CD14-positive monocyte (primary cell): Measurements from ENCODE around the gene MFAP3. TPM values are rescaled to one million over a fixed set of nuclear protein-coding genes. Genes with fewer than 3 reads are reported as not detected.

ENCODE experiments used
- DNase-seq, 3 donors: peaks; one replicate each; pipeline ENCODE4 v3.0.0-alpha.2; 2011 to 2022
- H2AFZ ChIP-seq: 2 replicates; pipeline ENCODE4 v1.6.0; 2012; ENCODE audit warnings: mild to moderate bottlenecking, low read depth, low read length, inconsistent platforms; ENCODE audit not compliant: insufficient read depth, poor library complexity, severe bottlenecking
- H3K27ac ChIP-seq, 2 donors: 1 replicate in 1 of 2; 2 replicates in 1 of 2; pipeline ENCODE4 v1.5.1; 2012 to 2013; ENCODE audit warnings: low read length in 2 of 2, control low read depth in 1 of 2, inconsistent platforms in 1 of 2, low read depth in 1 of 2, mild to moderate bottlenecking in 1 of 2
- H3K27me3 ChIP-seq, 2 donors: one replicate each; pipeline versions ENCODE4 v1.6.0 to v1.6.1; 2011 to 2013; ENCODE audit warnings: low read length in 2 of 2; ENCODE audit not compliant: control insufficient read depth in 2 of 2, insufficient read depth in 2 of 2
- H3K36me3 ChIP-seq, 2 donors: replicated peaks in 1 of 2; 1 replicate in 1 of 2; 2 replicates in 1 of 2; pipeline versions ENCODE4 v1.5.1 to v1.6.1; 2012 to 2013; ENCODE audit warnings: low read length in 2 of 2, control low read depth in 1 of 2, inconsistent platforms in 1 of 2, mild to moderate bottlenecking in 1 of 2; ENCODE audit not compliant: insufficient read depth in 2 of 2, control insufficient read depth in 1 of 2
- H3K4me1 ChIP-seq, 2 donors: 1 replicate in 1 of 2; 2 replicates in 1 of 2; pipeline versions ENCODE4 v1.5.1 to v1.6.1; 2012 to 2013; ENCODE audit warnings: low read length in 2 of 2, control low read depth in 1 of 2, inconsistent platforms in 1 of 2, mild to moderate bottlenecking in 1 of 2, moderate library complexity in 1 of 2; ENCODE audit not compliant: insufficient read depth in 2 of 2, control insufficient read depth in 1 of 2
- H3K4me2 ChIP-seq: replicated peaks from 2 replicates; pipeline ENCODE3; 2012; ENCODE audit warnings: low read length, moderate library complexity, mild to moderate bottlenecking; ENCODE audit not compliant: poor library complexity, severe bottlenecking; ENCODE audit errors: extremely low read depth
- H3K4me3 ChIP-seq, 3 experiments: fragments of 200-600 bp in 1 of 3; sonication (generic) in 1 of 3; replicated peaks in 1 of 3; 1 replicate in 2 of 3; 2 replicates in 1 of 3; pipeline ENCODE4 v1.5.1; 2011 to 2013; ENCODE audit warnings: low read length in 3 of 3, mild to moderate bottlenecking in 3 of 3, control low read depth in 2 of 3, low read depth in 2 of 3, inconsistent platforms in 1 of 3, moderate library complexity in 1 of 3
- H3K79me2 ChIP-seq: 2 replicates; pipeline ENCODE4 v1.6.0; 2012; ENCODE audit warnings: mild to moderate bottlenecking, control low read depth, inconsistent platforms, low read length, moderate library complexity; ENCODE audit not compliant: insufficient read depth
- H3K9ac ChIP-seq: 2 replicates; pipeline ENCODE4 v1.6.0; 2017; ENCODE audit warnings: low read length, mild to moderate bottlenecking; ENCODE audit not compliant: insufficient read depth, poor library complexity, severe bottlenecking
- H3K9me3 ChIP-seq, 2 donors: replicated peaks in 1 of 2; 1 replicate in 1 of 2; 2 replicates in 1 of 2; pipeline versions ENCODE4 v1.5.1 to v1.6.1; 2012 to 2013; ENCODE audit warnings: low read length in 2 of 2, control low read depth in 1 of 2; ENCODE audit not compliant: control insufficient read depth in 1 of 2, insufficient read depth in 1 of 2
- H4K20me1 ChIP-seq: 2 replicates; pipeline ENCODE4 v1.6.0; 2012; ENCODE audit warnings: mild to moderate bottlenecking, low read length, control low read depth, moderate library complexity; ENCODE audit not compliant: insufficient read depth
- H3K27ac Mint-ChIP-seq, 7 donors: one replicate each; pipeline ENCODE4 v1.8.0; 2020; ENCODE audit warnings: mild to moderate bottlenecking in 7 of 7, mixed read lengths in 7 of 7, moderate library complexity in 6 of 7, inconsistent platforms in 2 of 7
- H3K27me3 Mint-ChIP-seq, 3 donors: one replicate each; pipeline ENCODE4 v1.8.0; 2021 to 2022; ENCODE audit warnings: low read depth in 3 of 3, mild to moderate bottlenecking in 3 of 3, mixed read lengths in 3 of 3, moderate library complexity in 3 of 3, inconsistent platforms in 1 of 3
- H3K36me3 Mint-ChIP-seq, 2 donors: one replicate each; pipeline ENCODE4 v1.8.0; 2020; ENCODE audit warnings: mixed read lengths in 2 of 2, inconsistent platforms in 1 of 2, mild to moderate bottlenecking in 1 of 2
- H3K4me1 Mint-ChIP-seq: one replicate; pipeline ENCODE4 v1.8.0; 2020; ENCODE audit warnings: mild to moderate bottlenecking, mixed read lengths
- H3K4me3 Mint-ChIP-seq, 2 donors: one replicate each; pipeline ENCODE4 v1.8.0; 2020; ENCODE audit warnings: mild to moderate bottlenecking in 2 of 2, mixed read lengths in 2 of 2, moderate library complexity in 1 of 2
- H3K9me3 Mint-ChIP-seq, 7 donors: one replicate each; pipeline ENCODE4 v1.8.0; 2020 to 2022; ENCODE audit warnings: mixed read lengths in 7 of 7, mild to moderate bottlenecking in 6 of 7, moderate library complexity in 6 of 7, inconsistent platforms in 2 of 7
- WGBS: methylation state at CpG from one replicate; pipeline ENCODE4 v1.1.5; 2013; ENCODE audit warnings: missing lambda C conversion rate; ENCODE audit not compliant: insufficient coverage; 5-methylcytosine and 5-hydroxymethylcytosine counted together
- intact Hi-C, 2 donors: fragments of 100-400 bp; cut with micrococcal nuclease; formaldehyde crosslinking; loops; one replicate each; pipeline versions ENCODE4 v1.15.0 to v1.15.1; 2023
- polyA plus RNA-seq, 3 donors: library from polyadenylated mRNA; depleted of rRNA in 1 of 3; unstranded in 2 of 3; stranded (reverse) in 1 of 3; fragments of 300-500 nt in 2 of 3; fragments of >200 nt in 1 of 3; fragmentation: Illumina TruSeq in 2 of 3; gene quantifications; 1 replicate in 2 of 3; 2 replicates in 1 of 3; pipeline ENCODE4 v1.2.3, GENCODE V29; 2012 to 2021
- TF ChIP-seq, protein P1 (sequence below): fragments of 200-600 bp; IDR thresholded peaks from one replicate; pipeline ENCODE4 v1.8.0; 2022; ENCODE audit warnings: antibody characterized with exemption, mild to moderate bottlenecking

The MFAP3 gene
- polyA plus RNA-seq, 3 donors = 7.4 to 13.1 (median 8.6) TPM

DNA sequence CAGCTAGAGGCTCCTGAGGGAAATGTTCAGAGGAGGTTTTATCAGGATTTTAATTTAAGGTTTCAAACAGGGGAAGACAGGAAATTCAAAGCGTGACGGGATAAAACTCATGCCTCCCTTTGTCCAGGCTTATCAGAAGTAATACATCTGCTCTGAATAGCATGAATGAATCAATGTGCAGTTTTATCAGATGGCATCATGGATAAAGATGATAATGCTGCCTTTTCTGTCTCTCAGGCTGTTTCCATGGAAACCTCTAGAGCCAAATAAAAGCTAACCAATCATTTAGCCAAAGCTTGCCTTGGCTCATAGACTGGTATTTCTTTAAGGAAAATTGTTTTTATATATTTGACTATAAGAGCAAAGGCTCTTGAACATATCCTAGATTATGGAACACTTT is 16.4 kb downstream of the MFAP3 start:
- no peak overlapping the region for H3K4me3 ChIP-seq
- H3K27me3 ChIP-seq = no peaks in the 10 kb centered on the region
- no peak for DNase-seq
- Mint-ChIP-seq H3K27me3 (peaks cover 0 to 2% (median 0%) of the 10 kb centered on the region in 3 donors), H3K4me3 (no peak overlapping the region), H3K36me3 (peaks cover 45 to 54% of the 10 kb centered on the region in 2 donors), H3K4me1 (peaks cover 9% of the 10 kb centered on the region), H3K9me3 (no peaks in the 10 kb centered on the region), H3K27ac (no peak overlapping the region)
- TF ChIP-seq, protein P1, sequence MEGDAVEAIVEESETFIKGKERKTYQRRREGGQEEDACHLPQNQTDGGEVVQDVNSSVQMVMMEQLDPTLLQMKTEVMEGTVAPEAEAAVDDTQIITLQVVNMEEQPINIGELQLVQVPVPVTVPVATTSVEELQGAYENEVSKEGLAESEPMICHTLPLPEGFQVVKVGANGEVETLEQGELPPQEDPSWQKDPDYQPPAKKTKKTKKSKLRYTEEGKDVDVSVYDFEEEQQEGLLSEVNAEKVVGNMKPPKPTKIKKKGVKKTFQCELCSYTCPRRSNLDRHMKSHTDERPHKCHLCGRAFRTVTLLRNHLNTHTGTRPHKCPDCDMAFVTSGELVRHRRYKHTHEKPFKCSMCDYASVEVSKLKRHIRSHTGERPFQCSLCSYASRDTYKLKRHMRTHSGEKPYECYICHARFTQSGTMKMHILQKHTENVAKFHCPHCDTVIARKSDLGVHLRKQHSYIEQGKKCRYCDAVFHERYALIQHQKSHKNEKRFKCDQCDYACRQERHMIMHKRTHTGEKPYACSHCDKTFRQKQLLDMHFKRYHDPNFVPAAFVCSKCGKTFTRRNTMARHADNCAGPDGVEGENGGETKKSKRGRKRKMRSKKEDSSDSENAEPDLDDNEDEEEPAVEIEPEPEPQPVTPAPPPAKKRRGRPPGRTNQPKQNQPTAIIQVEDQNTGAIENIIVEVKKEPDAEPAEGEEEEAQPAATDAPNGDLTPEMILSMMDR = no peak
- H3K36me3 ChIP-seq = peaks cover 24 to 57% of the 10 kb centered on the region in 2 donors
- H3K9ac ChIP-seq = no peak overlapping the region
- no peak overlapping the region for H3K4me2 ChIP-seq
- intact Hi-C loops = no loop called here
- H3K27ac ChIP-seq = no peak overlapping the region
- peaks cover 31% of the 10 kb centered on the region for H4K20me1 ChIP-seq
- H3K79me2 ChIP-seq = no peaks in the 10 kb centered on the region
- WGBS = 100% methylated on average over 2 of the region's 2 CpGs
- H2AFZ ChIP-seq = no peak overlapping the region
- H3K9me3 ChIP-seq = no peaks in the 10 kb centered on the region
- H3K4me1 ChIP-seq = peaks cover 0 to 4% of the 10 kb centered on the region in 2 donors

- Histone ChIP-seq H2AFZ (no peak overlapping the region), H3K4me2 (no peak overlapping the region), H3K36me3 (peaks cover 4 to 26% of the 10 kb centered on the region in 2 donors), H3K79me2 (no peaks in the 10 kb centered on the region), H3K4me3 (no peak overlapping the region), H3K27ac (no peak overlapping the region), H4K20me1 (peaks cover 25% of the 10 kb centered on the region), H3K9me3 (no peaks in the 10 kb centered on the region), H3K9ac (no peak overlapping the region), H3K4me1 (peaks cover 0 to 4% of the 10 kb centered on the region in 2 donors), H3K27me3 (no peaks in the 10 kb centered on the region)
- WGBS = 43% methylated on average over 2 of the region's 10 CpGs
- peak in 1 of 3 donors; percentile 11 for DNase-seq
- no peak overlapping the region for H3K4me3 Mint-ChIP-seq
- peaks cover 22 to 31% of the 10 kb centered on the region in 2 donors for H3K36me3 Mint-ChIP-seq
- TF ChIP-seq, protein P1 = no peak
- peaks cover 0 to 2% (median 0%) of the 10 kb centered on the region in 3 donors for H3K27me3 Mint-ChIP-seq
- H3K4me1 Mint-ChIP-seq = peaks cover 9% of the 10 kb centered on the region
- H3K9me3 Mint-ChIP-seq = no peaks in the 10 kb centered on the region
- H3K27ac Mint-ChIP-seq = no peak overlapping the region
- intact Hi-C loops = no loop called here
These were observed 19.6 kb downstream of the MFAP3 start for GRCh38 chr5:154058055-154059038.
